Transverse colon (tissue), 4 donors: ENCODE measurements around the gene CLSTN2.

Experiments used
- CTCF ChIP-seq, 5 experiments: fragments of 200-600 bp in 3 of 5; fragments of 450-650 bp in 2 of 5; sonication (generic) in 3 of 5; IDR thresholded peaks; 1 replicate in 2 of 5; 2 replicates in 3 of 5; pipeline ENCODE4 v1.5.1; 2016 to 2017; ENCODE audit warnings: antibody characterized with exemption in 5 of 5, inconsistent platforms in 3 of 5, mild to moderate bottlenecking in 2 of 5, moderate library complexity in 1 of 5
- EP300 ChIP-seq: sonication (generic); formaldehyde crosslinking; IDR thresholded peaks from one replicate; pipeline ENCODE4 v1.6.1; 2017; ENCODE audit warnings: antibody characterized with exemption, low read depth
- POLR2A ChIP-seq: fragments of 450-650 bp; IDR thresholded peaks from one replicate; pipeline ENCODE4 v1.6.1; 2016; ENCODE audit warnings: antibody characterized with exemption, mild to moderate bottlenecking, moderate library complexity
- POLR2AphosphoS5 ChIP-seq, 3 donors: sonication (generic); formaldehyde crosslinking; IDR thresholded peaks; one replicate each; pipeline ENCODE4 v1.6.1; 2016; ENCODE audit warnings: antibody characterized with exemption in 3 of 3

GRCh38 chr3:140368223-140368811 lies 433.3 kb downstream of the CLSTN2 start:
- TF ChIP-seq CTCF (IDR thresholded peaks at IDR 0.05) = no peak
- TF ChIP-seq POLR2A = no peak
- TF ChIP-seq EP300 = no peak
- no peak for TF ChIP-seq POLR2AphosphoS5 (IDR thresholded peaks at IDR 0.05)
